Gastrocnemius medialis (tissue), 4 donors: ENCODE data around the gene EXPH5.

Experiments used
- CTCF ChIP-seq, 5 experiments: fragments of 450-650 bp in 3 of 5; fragments of 200-600 bp in 2 of 5; sonication (generic) in 2 of 5; IDR thresholded peaks in 4 of 5; conservative IDR thresholded peaks in 1 of 5; 1 replicate in 4 of 5; 2 replicates in 1 of 5; pipeline ENCODE4 v1.5.1; 2016 to 2019; ENCODE audit warnings: antibody characterized with exemption in 5 of 5, mild to moderate bottlenecking in 3 of 5, moderate library complexity in 3 of 5
- POLR2A ChIP-seq, 2 donors: fragments of 450-650 bp; IDR thresholded peaks; one replicate each; pipeline ENCODE4 v1.6.1; 2017; ENCODE audit warnings: antibody characterized with exemption in 2 of 2, mild to moderate bottlenecking in 2 of 2, moderate library complexity in 2 of 2

GRCh38 chr11:108591893-108592292 is 1.7 kb downstream of the EXPH5 start:
- no peak for TF ChIP-seq CTCF (IDR thresholded peaks at IDR 0.05 in 4 of 5, conservative IDR thresholded peaks at IDR 0.05 in 1 of 5)
- no peak for TF ChIP-seq POLR2A (IDR thresholded peaks at IDR 0.05)
